IPS-20b (cell line): Measurements from ENCODE around the gene CDC25B.

Experiments used
- H3K27ac ChIP-seq: one replicate; pipeline ENCODE4 v1.5.1; 2013; ENCODE audit warnings: low read length
- H3K27me3 ChIP-seq: 2 replicates; pipeline ENCODE4 v1.6.1; 2013; ENCODE audit warnings: mild to moderate bottlenecking, low read length, inconsistent platforms; ENCODE audit not compliant: insufficient read depth
- H3K36me3 ChIP-seq: 2 replicates; pipeline ENCODE4 v1.6.1; 2013; ENCODE audit warnings: low read depth, mild to moderate bottlenecking, inconsistent platforms, low read length, moderate library complexity; ENCODE audit not compliant: insufficient read depth
- H3K4me1 ChIP-seq: 2 replicates; pipeline ENCODE4 v1.6.1; 2013; ENCODE audit warnings: mild to moderate bottlenecking, control low read depth, inconsistent platforms, low read length, moderate library complexity; ENCODE audit not compliant: insufficient read depth
- H3K4me3 ChIP-seq: 2 replicates; pipeline ENCODE4 v1.5.1; 2013; ENCODE audit warnings: mild to moderate bottlenecking, low read length, inconsistent platforms
- H3K9ac ChIP-seq: 2 replicates; pipeline ENCODE4 v1.6.1; 2013; ENCODE audit warnings: low read depth, mild to moderate bottlenecking, inconsistent platforms, low read length, moderate library complexity
- H3K9me3 ChIP-seq: 2 replicates; pipeline ENCODE4 v1.6.1; 2013; ENCODE audit warnings: mild to moderate bottlenecking, low read depth, low read length, inconsistent platforms; ENCODE audit not compliant: insufficient read depth

Gene CDC25B

GRCh38 chr20:3766422-3767109 lies 29.5 kb upstream of the CDC25B start:
- Histone ChIP-seq H3K4me1 (peaks cover 4% of the 10 kb centered on the region; the same call in 1 of the 2 replicates), H3K36me3 (peaks cover 4% of the 10 kb centered on the region; the same call in 1 of the 2 replicates), H3K27ac (no peak overlapping the region), H3K27me3 (no peaks in the 10 kb centered on the region), H3K9ac (peak overlapping the region; percentile 87; the same call in 1 of the 2 replicates), H3K4me3 (peak overlapping the region; percentile 94), H3K9me3 (no peaks in the 10 kb centered on the region)

GRCh38 chr20:3767110-3767426 lies 29.0 kb upstream of the CDC25B start:
- H3K4me1 ChIP-seq: peaks cover 4% of the 10 kb centered on the region; the same call in 1 of the 2 replicates
- peaks cover 4% of the 10 kb centered on the region; the same call in 1 of the 2 replicates for H3K36me3 ChIP-seq
- peak overlapping the region; percentile 87; the same call in 1 of the 2 replicates for H3K9ac ChIP-seq
- no peak overlapping the region for H3K27ac ChIP-seq
- H3K9me3 ChIP-seq: no peaks in the 10 kb centered on the region
- H3K4me3 ChIP-seq: peak overlapping the region; percentile 94
- no peaks in the 10 kb centered on the region for H3K27me3 ChIP-seq

- Histone ChIP-seq H3K9ac (peak within 1 kb of the TSS; percentile 88), H3K27ac (peak within 1 kb of the TSS; percentile 84), H3K27me3 (no peaks in the 10 kb centered on the region; the same call in 1 of the 2 replicates)
These were observed 28.4 kb upstream of the CDC25B start, which contains the start of gene ADISSP for GRCh38 chr20:3767427-3768341. Gene ADISSP, minus strand, starts transcription at chr20:3767753. Its CDS starts 7,653 bp downstream, at chr20:3760100.

GRCh38 chr20:3768342-3769130 lies 27.6 kb upstream of the CDC25B start:
- peaks cover 4% of the 10 kb centered on the region; the same call in 1 of the 2 replicates for H3K4me1 ChIP-seq
- peak overlapping the region; percentile 88; the same call in 1 of the 2 replicates for H3K9ac ChIP-seq
- no peaks in the 10 kb centered on the region; the same call in 1 of the 2 replicates for H3K27me3 ChIP-seq
- H3K36me3 ChIP-seq: 0 out of 2 replicates have a peak, but pooled peaks cover 4% of the 10 kb centered on the region
- no peaks in the 10 kb centered on the region for H3K9me3 ChIP-seq
- peak overlapping the region; percentile 84 for H3K27ac ChIP-seq
- peak overlapping the region; percentile 94 for H3K4me3 ChIP-seq

More at GRCh38 chr20:3767427-3768341, 28.4 kb upstream of the CDC25B start, which contains the start of gene ADISSP:
- peaks cover 4% of the 10 kb centered on the region; the same call in 1 of the 2 replicates for H3K36me3 ChIP-seq
- no peaks in the 10 kb centered on the region for H3K9me3 ChIP-seq
- peak within 1 kb of the TSS; percentile 94 for H3K4me3 ChIP-seq
- peaks cover 4% of the 10 kb centered on the region; the same call in 1 of the 2 replicates for H3K4me1 ChIP-seq

GRCh38 chr20:3771552-3772058 lies 24.5 kb upstream of the CDC25B start:
- peaks cover 14% of the 10 kb centered on the region for H3K27me3 ChIP-seq
- peaks cover 4% of the 10 kb centered on the region; the same call in 1 of the 2 replicates for H3K4me1 ChIP-seq
- no peak overlapping the region for H3K27ac ChIP-seq
- no peaks in the 10 kb centered on the region for H3K36me3 ChIP-seq
- no peaks in the 10 kb centered on the region for H3K9me3 ChIP-seq
- H3K4me3 ChIP-seq: no peak overlapping the region
- no peak overlapping the region for H3K9ac ChIP-seq

- Histone ChIP-seq H3K4me3 (no peak overlapping the region), H3K27ac (no peak overlapping the region), H3K9me3 (no peaks in the 10 kb centered on the region), H3K4me1 (peaks cover 1% of the 10 kb centered on the region; the same call in 1 of the 2 replicates), H3K27me3 (peaks cover 54% of the 10 kb centered on the region), H3K9ac (no peak overlapping the region), H3K36me3 (no peaks in the 10 kb centered on the region)
These were observed 20.5 kb upstream of the CDC25B start for GRCh38 chr20:3775457-3776108.

- H3K4me1 ChIP-seq: peaks cover 8% of the 10 kb centered on the region; the same call in 1 of the 2 replicates
- H3K4me3 ChIP-seq: peak overlapping the region; percentile 72
- no peaks in the 10 kb centered on the region for H3K36me3 ChIP-seq
- H3K9me3 ChIP-seq: no peaks in the 10 kb centered on the region
- H3K27ac ChIP-seq: no peak overlapping the region
- H3K27me3 ChIP-seq: peaks cover 57% of the 10 kb centered on the region
- peak overlapping the region; percentile 50; the same call in 1 of the 2 replicates for H3K9ac ChIP-seq
These were observed 18.8 kb upstream of the CDC25B start for GRCh38 chr20:3777381-3777715.

- no peaks in the 10 kb centered on the region for H3K9me3 ChIP-seq
- H3K36me3 ChIP-seq: no peaks in the 10 kb centered on the region
- peak overlapping the region; percentile 50; the same call in 1 of the 2 replicates for H3K9ac ChIP-seq
- peaks cover 57% of the 10 kb centered on the region for H3K27me3 ChIP-seq
- peak overlapping the region; percentile 72 for H3K4me3 ChIP-seq
- peaks cover 8% of the 10 kb centered on the region; the same call in 1 of the 2 replicates for H3K4me1 ChIP-seq
- H3K27ac ChIP-seq: no peak overlapping the region
These were observed 18.1 kb upstream of the CDC25B start for GRCh38 chr20:3777716-3778629.

- peaks cover 8% of the 10 kb centered on the region; the same call in 1 of the 2 replicates for H3K4me1 ChIP-seq
- H3K9me3 ChIP-seq: no peaks in the 10 kb centered on the region
- no peak overlapping the region for H3K27ac ChIP-seq
- no peaks in the 10 kb centered on the region for H3K36me3 ChIP-seq
- peaks cover 57% of the 10 kb centered on the region for H3K27me3 ChIP-seq
- H3K4me3 ChIP-seq: peak overlapping the region; percentile 72; the same call in 1 of the 2 replicates
- H3K9ac ChIP-seq: no peak overlapping the region
These were observed 17.1 kb upstream of the CDC25B start for GRCh38 chr20:3778976-3779375.
